Measurements from ENCODE around the gene NT5DC1.

The NT5DC1 gene

DNA sequence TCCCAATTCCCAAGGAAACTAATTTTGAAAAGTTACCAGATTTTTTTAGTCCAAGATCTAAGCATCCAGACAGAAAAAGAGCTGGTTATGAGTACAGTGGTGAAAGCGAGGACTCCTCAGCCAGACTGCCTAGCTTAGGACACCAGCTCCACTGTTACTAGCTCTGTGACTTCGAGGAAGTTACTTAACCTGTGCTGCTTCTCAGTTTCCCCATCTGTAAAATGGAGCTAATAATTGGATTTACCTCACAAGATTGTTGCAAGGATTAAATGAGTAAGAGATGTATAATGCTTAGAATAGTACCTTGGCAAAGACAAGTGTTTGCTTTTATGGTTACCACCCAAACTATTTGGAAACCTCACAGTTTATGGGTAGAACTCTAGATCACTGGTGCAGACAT is 1.1 kb downstream of the NT5DC1 start:
- ChIA-PET CTCF (interaction anchor here (0.5 to 3.8 kb wide), 7 partner anchors 10 to 167 kb away, joined by 3 to 37 read pairs (median 4); no protein-coding TSS in a partner anchor), POLR2A (interaction anchor here (1.7 to 1.9 kb wide), 2 partner anchors 10 to 93 kb away, joined by 6 to 10 read pairs; no protein-coding TSS in a partner anchor)
- H3K9me3 ChIP-seq (ENCODE audit: control insufficient read depth, insufficient read depth, low read depth, low read length), result no peaks in the 10 kb centered on the region
- H3K36me3 ChIP-seq (ENCODE audit: control insufficient read depth in 2 of 2, insufficient read depth in 1 of 2, low read length in 2 of 2), result peaks cover 2 to 9% of the 10 kb centered on the region in 2 experiments; a peak in 1 of 3 replicates
- H3K4me1 ChIP-seq (ENCODE audit: control insufficient read depth, insufficient read depth, low read length), result peaks cover 3% of the 10 kb centered on the region; the same call in 1 of the 2 replicates
- no peak overlapping the region; the same call in 1 of the 2 replicates for H3K27ac ChIP-seq (ENCODE audit: extremely low read depth, low read depth, low read length)
- peak overlapping the region; percentile 81 for H3K4me3 ChIP-seq (ENCODE audit: low read depth, low read length)
- TF ChIP-seq ZNF707 (tag by site-specific recombination; IDR thresholded peaks at IDR 0.05) (no peak), ZNF311 (tag by site-specific recombination; IDR thresholded peaks at IDR 0.05; ENCODE audit: borderline replicate concordance) (no peak), ZBTB8A (tag by site-specific recombination; IDR thresholded peaks at IDR 0.05) (no peak), ZNF76 (tag by site-specific recombination; IDR thresholded peaks at IDR 0.05; ENCODE audit: borderline replicate concordance, low read depth) (no peak), ATF2 (tag by site-specific recombination; IDR thresholded peaks at IDR 0.05; ENCODE audit: low read depth) (no peak), ZNF48 (tag by site-specific recombination; IDR thresholded peaks at IDR 0.05) (no peak), ZFHX2 (tag by site-specific recombination; conservative IDR thresholded peaks at IDR 0.05) (no peak), ZNF266 (tag by site-specific recombination; IDR thresholded peaks at IDR 0.05; ENCODE audit: low read depth) (no peak), REPIN1 (tag by site-specific recombination; IDR thresholded peaks at IDR 0.05; ENCODE audit: low read depth) (no peak), ZNF221 (tag by site-specific recombination; IDR thresholded peaks at IDR 0.05; ENCODE audit: borderline replicate concordance) (no peak), ZFP3 (tag by site-specific recombination; IDR thresholded peaks at IDR 0.05; ENCODE audit: low read depth) (no peak), ZNF621 (tag by site-specific recombination; IDR thresholded peaks at IDR 0.05) (no peak), ZNF398 (tag by site-specific recombination; IDR thresholded peaks at IDR 0.05) (no peak)
- TF ChIP-seq, protein P1, sequence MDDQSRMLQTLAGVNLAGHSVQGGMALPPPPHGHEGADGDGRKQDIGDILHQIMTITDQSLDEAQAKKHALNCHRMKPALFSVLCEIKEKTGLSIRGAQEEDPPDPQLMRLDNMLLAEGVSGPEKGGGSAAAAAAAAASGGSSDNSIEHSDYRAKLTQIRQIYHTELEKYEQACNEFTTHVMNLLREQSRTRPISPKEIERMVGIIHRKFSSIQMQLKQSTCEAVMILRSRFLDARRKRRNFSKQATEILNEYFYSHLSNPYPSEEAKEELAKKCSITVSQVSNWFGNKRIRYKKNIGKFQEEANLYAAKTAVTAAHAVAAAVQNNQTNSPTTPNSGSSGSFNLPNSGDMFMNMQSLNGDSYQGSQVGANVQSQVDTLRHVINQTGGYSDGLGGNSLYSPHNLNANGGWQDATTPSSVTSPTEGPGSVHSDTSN (CRISPR knock-in tag; IDR thresholded peaks at IDR 0.05), result no peak

- Histone ChIP-seq H3K27ac (ENCODE audit: extremely low read depth, low read depth, low read length) (no peak overlapping the region), H3K4me3 (ENCODE audit: low read depth, low read length) (no peak overlapping the region), H3K4me1 (ENCODE audit: control insufficient read depth, insufficient read depth, low read length) (peaks cover 3% of the 10 kb centered on the region; the same call in 1 of the 2 replicates), H3K36me3 (ENCODE audit: control insufficient read depth in 2 of 2, insufficient read depth in 1 of 2, low read length in 2 of 2) (peaks cover 4 to 9% of the 10 kb centered on the region in 2 experiments; a peak in 1 of 3 replicates), H3K9me3 (ENCODE audit: control insufficient read depth, insufficient read depth, low read depth, low read length) (no peaks in the 10 kb centered on the region)
- TF ChIP-seq ZNF585B (tag by site-specific recombination; IDR thresholded peaks at IDR 0.05) (no peak), ZFP41 (tag by site-specific recombination; IDR thresholded peaks at IDR 0.05; ENCODE audit: borderline replicate concordance) (no peak), SETDB1 (IDR thresholded peaks at IDR 0.05; ENCODE audit: insufficient read length, low read length) (no peak), ZNF549 (tag by site-specific recombination; IDR thresholded peaks at IDR 0.05) (no peak), ZNF843 (tag by site-specific recombination; IDR thresholded peaks at IDR 0.05) (no peak), SCRT2 (tag by site-specific recombination; IDR thresholded peaks at IDR 0.05) (peak; percentile 52; the same call in 1 of the 2 replicates), ZNF146 (tag by site-specific recombination; IDR thresholded peaks at IDR 0.05) (no peak)
- TF ChIP-seq, protein P2, sequence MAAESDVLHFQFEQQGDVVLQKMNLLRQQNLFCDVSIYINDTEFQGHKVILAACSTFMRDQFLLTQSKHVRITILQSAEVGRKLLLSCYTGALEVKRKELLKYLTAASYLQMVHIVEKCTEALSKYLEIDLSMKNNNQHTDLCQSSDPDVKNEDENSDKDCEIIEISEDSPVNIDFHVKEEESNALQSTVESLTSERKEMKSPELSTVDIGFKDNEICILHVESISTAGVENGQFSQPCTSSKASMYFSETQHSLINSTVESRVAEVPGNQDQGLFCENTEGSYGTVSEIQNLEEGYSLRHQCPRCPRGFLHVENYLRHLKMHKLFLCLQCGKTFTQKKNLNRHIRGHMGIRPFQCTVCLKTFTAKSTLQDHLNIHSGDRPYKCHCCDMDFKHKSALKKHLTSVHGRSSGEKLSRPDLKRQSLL (tag by site-specific recombination; IDR thresholded peaks at IDR 0.05), result no peak
- CTCF ChIA-PET, result interaction anchor here (0.6 to 3.8 kb wide), 5 partner anchors 9 to 468 kb away, joined by 3 to 37 read pairs (median 4); partner anchors contain the start of gene RWDD1
- POLR2A ChIA-PET, result no interaction called here
Measured at GRCh38 chr6:116102873-116103272, 2.2 kb downstream of the NT5DC1 start.
